Fibroblast of lung (primary cell): ENCODE data around the gene TBC1D19.

Experiments used
- CTCF ChIP-seq, 2 donors: IDR thresholded peaks in 1 of 2; conservative IDR thresholded peaks in 1 of 2; 1 replicate in 1 of 2; 2 replicates in 1 of 2; pipeline ENCODE4 v1.5.1; 2011 to 2012; ENCODE audit warnings: low read length in 2 of 2, control low read depth in 1 of 2, inconsistent platforms in 1 of 2, low read depth in 1 of 2, mild to moderate bottlenecking in 1 of 2
- EZH2 ChIP-seq: IDR thresholded peaks from 2 replicates; pipeline ENCODE4 v1.5.1; 2012; ENCODE audit warnings: low read length, control low read depth, mild to moderate bottlenecking; ENCODE audit errors: missing control alignments

- TF ChIP-seq EZH2 = no peak
- TF ChIP-seq CTCF (conservative IDR thresholded peaks at IDR 0.05 in 1 of 2, IDR thresholded peaks at IDR 0.05 in 1 of 2; ENCODE audit: low read depth in 1 of 2, low read length in 2 of 2) = no peak
These were observed 106.6 kb downstream of the TBC1D19 start for GRCh38 chr4:26690506-26690905.
